ENCODE measurements around the gene SLC25A45. TPM values are rescaled to one million over a fixed set of nuclear protein-coding genes. Genes with fewer than 3 reads are reported as not detected.

SLC25A45 gene
- polyA plus RNA-seq, 1 donor = 5.7 TPM

DNA sequence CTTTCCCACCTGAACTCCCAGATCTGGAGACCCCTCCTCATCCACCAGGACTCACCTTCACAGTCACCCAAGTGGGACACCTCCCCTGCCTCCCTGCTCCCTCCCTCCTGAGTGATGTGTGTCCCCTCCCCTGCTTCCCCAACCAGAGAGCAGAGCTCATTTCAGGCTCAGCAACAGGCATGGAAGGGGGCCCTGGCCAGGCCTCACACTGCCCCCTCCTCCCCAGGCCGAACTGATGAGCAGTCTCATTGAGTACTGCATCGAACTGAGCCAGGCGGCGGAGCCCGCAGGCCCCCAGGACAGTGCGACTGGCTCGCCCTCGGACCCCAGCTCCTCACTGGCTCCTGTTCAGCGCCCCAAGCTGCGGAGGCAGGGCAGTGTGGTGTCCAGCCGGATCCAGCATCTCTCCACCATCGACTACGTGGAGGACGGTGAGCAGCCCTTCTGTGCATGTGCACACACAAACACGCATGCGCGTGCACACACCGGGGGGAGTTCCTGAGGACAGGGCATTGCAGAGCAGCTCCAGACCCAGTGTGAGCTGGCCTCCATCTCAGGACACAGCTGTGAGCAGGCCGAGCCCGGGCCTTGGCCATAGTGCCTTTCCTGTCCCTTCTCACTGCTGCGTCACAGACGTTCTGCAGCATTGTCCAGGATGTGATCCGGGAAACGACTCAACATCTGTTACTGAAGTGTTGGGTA, 22.3 kb upstream of the SLC25A45 start:
- DNase-seq (ENCODE audit: low read depth) = no peak

- no peak for DNase-seq (ENCODE audit: low read depth)
Observed at GRCh38 chr11:65404210-65404609, 21.8 kb upstream of the SLC25A45 start.

DNA sequence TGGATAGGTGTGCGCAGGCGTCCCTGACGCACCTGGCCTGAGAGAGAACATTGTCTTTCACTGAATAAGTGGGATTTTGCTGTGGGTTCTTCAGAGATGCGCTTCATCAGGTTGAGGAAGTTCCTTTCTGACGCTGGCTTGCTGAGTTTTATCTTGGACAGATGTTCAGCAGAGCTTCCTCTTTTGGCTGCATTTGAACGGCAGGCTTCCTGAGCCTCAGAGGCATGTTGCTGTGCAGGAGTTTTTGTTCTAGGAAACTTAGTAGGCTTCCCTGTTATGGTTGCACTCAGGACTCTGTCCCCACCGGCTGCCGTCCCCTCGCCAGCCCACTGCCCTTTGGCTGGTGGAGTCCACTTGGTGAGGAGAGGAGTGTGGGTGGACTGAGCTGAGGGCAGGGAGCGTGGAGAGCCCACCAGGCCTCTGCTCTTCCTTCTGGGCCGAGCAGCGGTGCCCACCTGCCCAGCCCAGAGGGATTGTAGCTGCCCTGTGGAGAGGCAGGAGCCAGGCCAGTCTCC, 21.2 kb upstream of the SLC25A45 start:
- no peak for DNase-seq (ENCODE audit: low read depth)

DNA sequence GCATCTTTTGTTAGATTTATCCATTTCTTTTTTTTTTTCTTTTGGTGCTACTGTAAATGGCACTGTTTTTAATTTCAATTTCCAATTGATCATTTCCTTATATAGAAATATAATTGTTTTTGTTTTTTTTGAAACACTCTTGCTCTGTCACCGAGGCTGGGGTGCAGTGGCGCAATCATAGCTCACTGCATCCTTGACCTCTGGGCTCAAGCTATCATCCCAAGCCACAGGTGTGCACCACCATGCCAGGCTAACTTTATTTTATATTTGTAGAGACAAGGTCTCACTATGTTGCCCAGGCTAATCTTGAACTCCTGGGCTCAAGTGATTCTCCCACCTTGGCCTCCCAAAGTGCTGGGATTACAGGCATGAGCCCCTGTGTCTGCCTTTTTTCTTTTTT, 20.3 kb upstream of the SLC25A45 start:
- no peak for DNase-seq (ENCODE audit: low read depth)

DNA sequence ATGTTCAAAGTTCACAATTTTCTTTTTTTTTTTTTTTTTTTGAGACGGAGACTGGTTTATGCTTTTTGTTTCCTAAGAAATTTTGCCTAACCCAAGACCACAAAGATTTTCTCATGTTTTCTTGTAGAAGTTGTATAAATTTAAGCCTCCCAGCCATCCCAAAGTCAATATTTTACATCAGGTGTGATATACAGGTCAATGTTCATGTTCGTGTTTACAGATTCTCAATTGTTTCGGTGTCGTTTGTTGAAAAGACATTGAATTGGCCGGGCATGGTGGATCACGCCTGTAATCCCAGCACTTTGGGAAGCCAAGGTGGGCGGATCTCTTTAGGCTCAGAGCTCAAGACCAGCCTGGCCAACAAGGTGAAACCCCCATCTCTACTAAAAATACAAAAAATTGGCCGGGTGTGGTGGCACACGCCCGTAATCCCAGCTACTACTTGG, 19.4 kb upstream of the SLC25A45 start:
- DNase-seq (ENCODE audit: low read depth) = no peak

GRCh38 chr11:65401073-65401802, 18.8 kb upstream of the SLC25A45 start:
- DNase-seq (ENCODE audit: low read depth) = no peak

DNA sequence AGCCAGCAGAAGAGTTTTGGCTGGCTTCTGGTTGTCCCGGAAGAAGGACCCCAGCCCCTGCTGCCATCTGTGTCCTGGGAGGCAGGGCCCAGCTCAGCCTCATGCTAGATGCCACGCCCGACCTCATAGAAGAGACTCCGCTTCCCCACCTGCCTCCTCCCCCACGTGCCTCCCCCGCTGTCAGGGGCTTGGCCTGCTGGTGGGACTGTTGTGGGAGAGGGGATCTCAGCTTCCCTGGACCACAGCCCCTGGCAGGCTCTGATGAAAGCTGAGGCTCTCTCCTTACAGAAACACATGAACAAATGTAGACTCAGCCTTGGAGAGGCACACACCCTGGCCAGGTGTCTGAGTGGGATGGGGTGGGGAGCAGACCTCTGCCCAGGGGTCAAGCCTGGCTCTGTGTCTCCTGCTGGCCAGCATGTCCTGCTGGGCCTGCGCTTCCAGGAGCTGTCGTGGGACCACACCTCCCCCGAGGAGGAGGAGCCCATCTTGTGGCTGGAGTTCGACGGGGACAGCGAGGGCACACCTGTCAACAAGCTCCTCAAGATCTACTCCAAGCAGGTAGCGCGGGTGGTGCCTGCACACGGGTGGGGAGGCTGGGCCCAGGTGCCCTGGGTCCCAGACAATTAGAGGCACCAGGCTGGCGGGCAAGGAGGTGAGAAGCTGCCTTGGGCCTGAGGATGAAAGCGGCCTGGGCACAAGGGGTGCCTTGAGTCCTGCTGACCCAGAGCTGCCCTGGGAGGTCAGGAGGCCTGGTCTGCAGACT, 18.0 kb upstream of the SLC25A45 start:
- DNase-seq (ENCODE audit: low read depth) = no peak

DNA sequence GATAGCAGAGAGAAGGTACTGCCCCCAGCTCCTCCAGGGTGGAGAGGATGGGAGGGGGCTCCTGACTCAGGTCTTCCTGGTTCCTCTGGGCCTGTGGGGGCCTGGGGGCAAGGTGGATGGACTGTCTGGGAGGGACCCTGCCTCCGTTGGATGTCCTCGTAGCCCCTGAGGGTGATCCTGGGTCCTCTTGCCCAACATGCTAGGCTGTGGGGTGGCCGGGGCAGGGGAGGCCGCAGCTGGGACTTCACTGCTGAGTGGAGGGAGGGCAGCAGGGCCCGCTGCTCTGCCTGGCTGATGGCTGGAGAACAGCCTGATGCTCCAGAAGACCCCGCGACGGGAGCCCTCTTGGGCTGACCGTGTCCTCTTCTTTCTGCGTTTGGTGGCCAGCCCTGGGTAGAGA, 17.4 kb upstream of the SLC25A45 start:
- DNase-seq (ENCODE audit: low read depth) = no peak

DNA sequence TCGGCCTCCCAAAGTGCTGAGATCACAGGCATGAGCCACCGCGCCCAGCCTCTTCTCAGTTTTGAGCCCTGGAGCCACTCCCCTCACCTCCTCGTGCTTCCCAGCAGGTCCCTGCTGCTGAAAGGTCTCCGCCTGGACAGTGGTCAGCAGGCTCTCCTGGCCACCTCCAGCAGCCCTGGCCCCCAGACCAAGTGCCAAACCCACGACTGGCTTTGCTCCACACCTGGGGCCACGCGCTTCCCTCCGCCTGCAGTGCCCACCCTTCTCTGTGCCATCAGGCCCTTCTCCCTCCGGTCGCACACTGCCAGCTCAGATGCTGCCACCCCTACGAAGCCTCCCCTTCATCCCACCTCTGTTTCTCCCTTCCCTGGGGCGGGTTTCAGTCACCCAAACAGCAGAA, 16.8 kb upstream of the SLC25A45 start:
- no peak for DNase-seq (ENCODE audit: low read depth)

DNA sequence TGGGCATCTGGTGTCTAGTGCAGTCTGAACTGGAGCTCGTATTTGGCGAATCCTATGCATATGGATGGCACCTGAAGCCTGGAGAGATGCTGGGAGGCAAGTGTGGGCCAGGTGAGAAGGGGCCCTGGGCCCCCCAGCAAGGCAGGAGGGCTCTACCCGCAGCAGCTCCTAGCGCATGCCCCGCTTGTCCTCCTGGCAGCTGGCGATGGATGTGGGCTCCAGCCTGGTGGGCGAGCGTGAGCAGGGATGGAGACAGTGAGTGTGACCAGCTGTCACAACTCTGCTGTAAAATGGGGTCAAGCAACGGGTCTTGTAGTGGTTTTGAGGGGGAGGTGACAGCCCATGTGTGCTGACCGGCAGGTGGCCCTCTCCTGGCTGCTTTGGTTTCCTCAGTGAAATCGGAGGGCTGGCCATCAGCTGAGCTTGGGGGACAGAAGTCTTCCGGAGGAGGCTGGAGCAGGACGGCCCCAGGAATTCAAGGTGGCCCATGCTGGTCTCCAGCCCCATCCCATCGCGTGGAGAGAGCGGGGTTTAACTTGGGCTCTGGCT, 16.0 kb upstream of the SLC25A45 start:
- no peak for DNase-seq (ENCODE audit: low read depth)

DNA sequence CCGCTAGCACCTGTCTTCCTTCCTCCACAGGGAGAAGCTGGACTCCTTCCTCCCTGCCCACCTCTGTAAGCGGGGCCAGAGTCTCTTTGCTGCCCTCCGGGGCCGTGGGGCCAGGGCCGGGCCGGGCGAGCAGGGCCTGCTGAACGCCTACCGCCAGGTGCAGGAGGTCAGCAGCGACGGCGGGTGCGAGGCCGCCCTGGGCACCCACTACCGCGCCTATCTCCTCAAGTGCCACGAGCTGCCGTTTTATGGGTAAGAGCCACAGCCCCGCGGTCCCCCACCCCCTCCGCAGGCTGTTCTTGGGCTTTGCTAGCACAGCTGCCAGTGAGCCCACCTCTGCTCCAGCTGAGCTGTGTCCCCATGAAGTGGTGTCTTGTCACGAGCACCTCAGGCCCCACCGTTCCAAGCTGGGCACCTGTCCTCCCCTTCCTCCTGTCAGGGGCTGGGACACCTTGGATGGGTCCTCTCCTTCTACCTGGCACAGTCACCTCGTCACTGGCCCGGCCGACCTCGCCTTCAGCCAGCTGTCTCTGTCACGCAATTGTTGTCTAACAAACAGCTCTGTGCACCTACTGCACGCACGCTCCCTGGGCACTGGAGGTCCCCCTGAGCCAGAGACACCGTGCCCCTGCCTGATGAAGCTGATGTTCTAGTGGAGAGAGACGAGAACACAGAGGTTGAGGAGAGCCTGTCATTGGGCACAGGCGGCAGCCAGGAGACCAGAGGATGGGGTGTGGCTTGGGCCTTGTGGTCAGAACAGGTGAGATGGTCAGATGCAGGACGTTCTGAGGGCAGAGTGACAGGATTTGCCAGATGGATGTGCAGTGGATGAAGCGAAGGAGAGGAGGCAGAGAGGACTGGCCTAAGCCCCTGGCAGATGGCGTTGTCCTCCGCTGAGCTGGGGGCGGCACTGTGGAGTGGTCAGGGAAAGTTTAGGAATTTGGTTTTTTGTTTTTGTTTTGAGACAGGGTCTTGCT, 14.6 kb upstream of the SLC25A45 start:
- DNase-seq (ENCODE audit: low read depth) = no peak

DNA sequence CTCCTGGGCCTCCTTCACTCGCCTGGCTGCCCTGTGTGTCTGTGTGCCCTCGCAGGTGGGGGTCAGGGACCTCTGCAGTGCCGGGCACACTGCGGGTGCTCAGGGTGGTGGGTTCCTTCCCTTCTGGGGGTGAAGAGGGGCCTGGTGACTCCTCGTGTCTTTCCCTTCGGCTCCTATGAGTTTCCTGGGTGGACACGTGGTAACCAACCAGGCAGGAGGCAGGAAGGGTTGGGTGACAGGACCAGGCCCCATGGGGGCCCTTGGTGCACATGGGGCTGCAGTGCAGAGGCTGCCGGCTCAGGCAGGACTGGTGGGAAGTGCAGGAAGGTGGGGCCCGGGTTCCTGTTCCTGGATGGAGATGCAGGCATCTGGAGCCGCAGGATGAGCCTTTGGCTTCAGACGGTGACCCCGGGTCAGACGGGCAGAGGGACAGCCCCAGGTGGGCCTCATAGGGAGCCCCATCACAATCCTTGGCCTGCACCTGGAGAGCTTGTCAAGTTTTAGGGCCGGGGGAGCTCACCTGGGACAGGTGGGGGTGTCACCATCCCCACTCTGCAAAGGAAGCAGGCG, 13.6 kb upstream of the SLC25A45 start:
- DNase-seq (ENCODE audit: low read depth) = no peak

- no peak for DNase-seq (ENCODE audit: low read depth)
Observed at GRCh38 chr11:65394125-65394536, 11.7 kb upstream of the SLC25A45 start.

- DNase-seq (ENCODE audit: low read depth) = no peak
Observed at GRCh38 chr11:65393513-65394079, 11.2 kb upstream of the SLC25A45 start.

DNA sequence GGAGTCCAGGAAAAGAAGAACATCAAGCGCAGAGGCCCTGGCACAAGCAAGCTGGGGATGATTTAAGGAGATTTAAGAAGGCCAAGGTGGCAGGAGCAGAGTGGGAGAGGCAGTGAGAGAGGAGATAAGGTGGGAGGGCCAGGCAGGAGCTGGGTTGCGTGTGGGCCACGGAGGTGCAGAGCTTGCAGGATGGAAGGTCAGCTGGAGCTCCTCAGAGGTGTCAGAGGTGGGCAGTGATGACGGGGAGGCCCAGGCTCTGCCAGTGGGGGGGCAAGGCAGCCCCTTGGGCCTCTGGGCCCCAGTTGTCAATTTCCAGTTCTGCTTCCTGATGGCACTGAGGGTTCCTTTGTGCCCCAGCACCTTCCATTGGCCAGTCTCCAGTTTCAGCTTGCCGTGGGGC, 10.5 kb upstream of the SLC25A45 start:
- no peak for DNase-seq (ENCODE audit: low read depth)

DNA sequence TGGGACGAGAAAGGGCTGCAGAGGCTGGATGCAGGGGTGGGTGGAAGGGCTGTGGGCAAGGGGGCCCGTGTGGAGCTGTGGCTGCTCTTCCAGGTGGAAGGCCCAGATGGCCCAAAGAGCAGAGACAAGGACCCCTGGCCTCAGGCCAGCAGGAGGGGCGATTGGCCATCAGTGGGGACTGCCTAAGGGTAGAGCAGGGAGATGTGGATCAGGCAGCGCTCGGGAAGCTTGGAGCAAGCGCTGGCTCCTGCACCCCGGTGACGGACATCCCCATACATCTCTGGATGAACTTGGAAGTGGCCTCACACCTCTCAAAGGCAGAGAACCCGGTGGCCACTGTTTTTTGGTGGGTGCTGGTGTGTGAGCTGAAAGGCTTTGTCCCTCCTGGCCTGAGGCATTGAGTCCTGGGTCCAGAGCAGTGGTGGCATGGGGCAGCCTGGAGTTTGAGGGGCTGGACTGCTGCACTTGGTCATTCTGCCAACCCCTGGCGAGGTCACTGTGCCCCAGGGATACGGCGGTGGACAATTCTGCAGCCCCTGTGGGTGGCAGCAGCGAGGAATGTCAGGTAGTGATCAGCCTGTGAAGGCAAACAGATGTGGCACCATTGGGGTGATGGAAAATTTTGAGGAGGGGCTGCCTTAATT, 9.9 kb upstream of the SLC25A45 start:
- no peak for DNase-seq (ENCODE audit: low read depth)

DNA sequence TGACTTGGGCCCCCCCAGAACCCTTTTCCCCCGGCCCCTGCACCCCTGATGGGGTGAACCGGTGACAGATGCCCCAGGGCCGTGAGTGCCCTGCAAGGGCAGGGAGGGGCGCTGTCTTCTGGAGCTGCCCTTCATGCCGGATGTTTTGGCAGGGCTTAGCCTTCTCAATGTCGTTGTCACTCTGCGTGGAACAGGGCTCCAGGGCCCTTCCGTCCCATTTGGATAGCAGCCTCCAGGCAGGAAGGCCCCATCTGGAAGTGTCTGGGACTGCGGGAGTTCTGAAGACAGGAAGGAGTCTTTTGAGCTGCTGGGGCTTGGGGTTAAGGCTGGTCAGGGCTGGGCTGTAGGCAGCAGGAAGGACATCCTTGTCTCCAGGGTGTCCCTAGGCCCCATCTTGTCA, 8.6 kb upstream of the SLC25A45 start:
- DNase-seq (ENCODE audit: low read depth) = no peak

DNA sequence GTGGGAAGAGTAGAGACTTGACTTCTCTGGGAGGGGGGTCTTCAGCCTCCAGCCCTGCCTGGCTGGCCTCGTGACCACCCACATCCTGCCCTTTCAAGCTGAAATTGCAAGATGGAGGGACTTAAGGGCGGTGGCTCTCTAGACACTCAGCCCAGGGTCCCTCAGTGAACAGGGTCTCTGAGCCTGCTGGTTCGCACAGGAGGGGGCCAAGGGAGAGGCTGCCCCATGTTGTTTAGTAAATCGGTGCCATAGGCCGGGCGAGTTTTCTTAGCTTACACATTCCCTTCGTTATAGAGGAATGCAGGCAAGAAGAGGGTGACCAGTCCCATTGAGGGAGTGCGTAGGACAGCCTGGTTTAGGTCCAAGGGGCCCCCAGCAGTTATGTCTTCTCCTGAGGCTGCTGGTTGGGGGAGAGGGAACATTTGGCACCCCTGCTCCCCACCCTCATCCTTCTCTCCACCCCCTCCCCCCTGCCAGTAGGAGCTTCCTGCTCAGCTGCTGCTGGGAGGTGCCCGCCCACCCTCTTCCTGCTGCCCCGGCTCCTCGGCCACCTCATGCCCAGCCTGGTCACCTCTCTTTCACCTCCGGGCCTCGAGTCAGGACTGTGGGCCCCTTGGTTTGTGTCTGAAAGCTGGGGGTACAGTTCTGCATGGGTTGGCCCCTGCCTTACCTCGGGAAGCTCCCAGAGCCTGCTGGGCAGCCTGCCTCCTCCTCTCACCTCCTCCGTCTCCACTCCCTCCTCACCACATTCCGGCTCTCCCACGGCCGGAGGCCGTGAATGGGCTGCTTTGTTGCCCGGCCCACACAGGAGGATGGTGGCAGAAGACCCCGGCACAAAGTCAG, 7.9 kb upstream of the SLC25A45 start:
- DNase-seq (ENCODE audit: low read depth) = no peak

Data from forelimb muscle (tissue), 1 donor.